ENCODE results near the gene PRRG1. TPM values are rescaled to one million over a fixed set of nuclear protein-coding genes. Genes with fewer than 3 reads are reported as not detected.
"Not testable (repeated sequence)": the region's sequence is repeated elsewhere in the genome, so short reads cannot be mapped to it uniquely, and the experiment has no call there.

Gene PRRG1
- polyA plus RNA-seq, 1 of the 3 experiments (the other 2 are of a cell fraction), result 3.0 TPM

- Histone ChIP-seq H4K20me1 (ENCODE audit: insufficient read depth) (no peaks in the 10 kb centered on the region), H3F3A (replicated peaks; ENCODE audit: insufficient read depth) (no peaks in the 10 kb centered on the region)
Measured at GRCh38 chrX:37491686-37492085, 142.5 kb downstream of the PRRG1 start.

DNA sequence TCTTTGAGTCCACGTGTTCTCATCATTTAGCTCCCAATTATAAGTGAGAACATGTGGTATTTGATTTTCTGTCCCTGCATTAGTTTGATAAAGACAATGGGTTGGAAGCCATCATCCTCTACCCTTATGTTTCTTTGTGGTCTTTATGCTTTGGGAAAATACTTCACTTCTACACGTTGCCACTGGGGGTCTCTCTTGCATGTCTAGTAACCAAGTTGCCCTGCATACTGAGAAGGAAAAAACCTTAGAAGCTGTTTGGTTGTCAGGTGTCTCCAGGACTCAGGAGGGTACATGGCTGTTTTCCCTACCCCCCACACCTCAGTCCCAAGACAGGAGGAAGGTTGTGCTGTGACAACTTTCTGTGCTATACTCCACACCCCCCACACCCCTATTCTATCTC is 146.6 kb downstream of the PRRG1 start:
- TF ChIP-seq CTCF (IDR thresholded peaks at IDR 0.05), result peak; percentile 50
- peak; percentile 23 for TF ChIP-seq RAD21 (IDR thresholded peaks at IDR 0.05; ENCODE audit: low read length)
- H3K4me3 ChIP-seq (ENCODE audit: low read depth in 2 of 2, low read length in 1 of 2); H4K20me1 ChIP-seq (ENCODE audit: insufficient read depth); DNase-seq; H3K9me3 ChIP-seq; H3K9ac ChIP-seq; H2AFZ ChIP-seq (ENCODE audit: low read depth); H3K9me2 ChIP-seq; POLR2A ChIA-PET; H3K79me2 ChIP-seq (ENCODE audit: insufficient read depth); H3F3A ChIP-seq (replicated peaks; ENCODE audit: insufficient read depth); H3K4me1 ChIP-seq (ENCODE audit: control insufficient read depth in 1 of 2, insufficient read depth in 2 of 2, low read depth in 1 of 2, low read length in 1 of 2); H3K4me2 ChIP-seq; H3K36me3 ChIP-seq (replicated peaks in 1 of 2; ENCODE audit: control insufficient read depth in 1 of 2, insufficient read depth in 2 of 2, low read length in 1 of 2); H3K27ac ChIP-seq (ENCODE audit: low read depth in 2 of 2, low read length in 1 of 2); H3K27me3 ChIP-seq (ENCODE audit: insufficient read depth): not testable (repeated sequence)
- WGBS (ENCODE audit: low lambda C conversion rate), result 2% methylated on average over 2 of the region's 2 CpGs
- CTCF ChIA-PET, result interaction anchor here (1.6 kb wide), 1 partner anchor 330 kb away, joined by 5 read pairs; no protein-coding TSS in a partner anchor

More at GRCh38 chrX:37491686-37492085, 142.5 kb downstream of the PRRG1 start:
- Histone ChIP-seq H3K9me3 (no peaks in the 10 kb centered on the region), H2AFZ (ENCODE audit: low read depth) (no peak overlapping the region), H3K27me3 (ENCODE audit: insufficient read depth) (no peaks in the 10 kb centered on the region), H3K9me2 (no peaks in the 10 kb centered on the region), H3K4me2 (no peak overlapping the region), H3K4me1 (ENCODE audit: control insufficient read depth in 1 of 2, insufficient read depth in 2 of 2, low read depth in 1 of 2, low read length in 1 of 2) (no peaks in the 10 kb centered on the region), H3K36me3 (replicated peaks in 1 of 2; ENCODE audit: control insufficient read depth in 1 of 2, insufficient read depth in 2 of 2, low read length in 1 of 2) (no peaks in the 10 kb centered on the region), H3K4me3 (ENCODE audit: low read depth in 2 of 2, low read length in 1 of 2) (no peak overlapping the region), H3K79me2 (ENCODE audit: insufficient read depth) (no peaks in the 10 kb centered on the region), H3K27ac (ENCODE audit: low read depth in 2 of 2, low read length in 1 of 2) (no peak overlapping the region), H3K9ac (no peak overlapping the region)
- CTCF ChIA-PET, result no interaction called here
- WGBS (ENCODE audit: low lambda C conversion rate), result 40% methylated on average over 18 of the region's 34 CpGs
- POLR2A ChIA-PET, result no interaction called here
- TF ChIP-seq TEAD4 (IDR thresholded peaks at IDR 0.05; ENCODE audit: borderline replicate concordance, insufficient read depth) (no peak), FOSL2 (IDR thresholded peaks at IDR 0.05; ENCODE audit: borderline replicate concordance, low read depth) (no peak), RAD21 (IDR thresholded peaks at IDR 0.05; ENCODE audit: low read length) (no peak), MXI1 (IDR thresholded peaks at IDR 0.05; ENCODE audit: low read depth, low read length) (no peak), CTCF (IDR thresholded peaks at IDR 0.05) (no peak), GABPA (IDR thresholded peaks at IDR 0.05; ENCODE audit: low read depth) (no peak)
- TF ChIP-seq, protein P1, sequence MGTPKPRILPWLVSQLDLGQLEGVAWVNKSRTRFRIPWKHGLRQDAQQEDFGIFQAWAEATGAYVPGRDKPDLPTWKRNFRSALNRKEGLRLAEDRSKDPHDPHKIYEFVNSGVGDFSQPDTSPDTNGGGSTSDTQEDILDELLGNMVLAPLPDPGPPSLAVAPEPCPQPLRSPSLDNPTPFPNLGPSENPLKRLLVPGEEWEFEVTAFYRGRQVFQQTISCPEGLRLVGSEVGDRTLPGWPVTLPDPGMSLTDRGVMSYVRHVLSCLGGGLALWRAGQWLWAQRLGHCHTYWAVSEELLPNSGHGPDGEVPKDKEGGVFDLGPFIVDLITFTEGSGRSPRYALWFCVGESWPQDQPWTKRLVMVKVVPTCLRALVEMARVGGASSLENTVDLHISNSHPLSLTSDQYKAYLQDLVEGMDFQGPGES (IDR thresholded peaks at IDR 0.05; ENCODE audit: low read depth, low read length), result no peak
- TF ChIP-seq, protein P2, sequence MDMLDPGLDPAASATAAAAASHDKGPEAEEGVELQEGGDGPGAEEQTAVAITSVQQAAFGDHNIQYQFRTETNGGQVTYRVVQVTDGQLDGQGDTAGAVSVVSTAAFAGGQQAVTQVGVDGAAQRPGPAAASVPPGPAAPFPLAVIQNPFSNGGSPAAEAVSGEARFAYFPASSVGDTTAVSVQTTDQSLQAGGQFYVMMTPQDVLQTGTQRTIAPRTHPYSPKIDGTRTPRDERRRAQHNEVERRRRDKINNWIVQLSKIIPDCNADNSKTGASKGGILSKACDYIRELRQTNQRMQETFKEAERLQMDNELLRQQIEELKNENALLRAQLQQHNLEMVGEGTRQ (IDR thresholded peaks at IDR 0.05; ENCODE audit: borderline replicate concordance, low read depth, low read length), result no peak
- DNase-seq, result no peak

DNA sequence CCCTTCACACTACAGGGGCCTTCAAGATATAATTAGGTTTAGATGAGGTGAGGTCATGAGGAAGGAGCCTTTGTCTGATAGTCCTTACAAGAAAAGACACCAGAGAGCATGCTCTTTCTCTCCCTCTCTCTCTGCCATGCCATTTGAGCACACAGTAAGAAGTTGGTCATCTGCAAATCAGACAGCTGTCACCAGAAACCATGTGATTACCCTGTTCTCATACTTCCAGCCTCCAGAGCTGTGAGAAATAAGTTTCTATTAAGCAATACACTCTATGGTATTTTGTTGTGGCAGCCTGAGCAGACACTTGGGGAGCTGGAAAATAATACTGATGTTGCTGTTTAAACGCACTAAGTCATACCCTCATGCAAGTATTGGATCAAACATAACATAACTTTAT is 148.0 kb downstream of the PRRG1 start:
- H3K36me3 ChIP-seq (replicated peaks in 1 of 2; ENCODE audit: control insufficient read depth in 1 of 2, insufficient read depth in 2 of 2, low read length in 1 of 2); CTCF ChIA-PET; POLR2A ChIA-PET; H3F3A ChIP-seq (replicated peaks; ENCODE audit: insufficient read depth); H3K27ac ChIP-seq (ENCODE audit: low read depth in 2 of 2, low read length in 1 of 2); H4K20me1 ChIP-seq (ENCODE audit: insufficient read depth); H3K9me3 ChIP-seq; H3K4me3 ChIP-seq (ENCODE audit: low read depth in 2 of 2, low read length in 1 of 2); H3K9ac ChIP-seq; H3K4me1 ChIP-seq (ENCODE audit: control insufficient read depth in 1 of 2, insufficient read depth in 2 of 2, low read depth in 1 of 2, low read length in 1 of 2); H3K79me2 ChIP-seq (ENCODE audit: insufficient read depth); H2AFZ ChIP-seq (ENCODE audit: low read depth); H3K27me3 ChIP-seq (ENCODE audit: insufficient read depth); DNase-seq; H3K4me2 ChIP-seq; H3K9me2 ChIP-seq: not testable (repeated sequence)
- 7% methylated on average over 1 of the region's 1 CpG for WGBS (ENCODE audit: low lambda C conversion rate)

DNA sequence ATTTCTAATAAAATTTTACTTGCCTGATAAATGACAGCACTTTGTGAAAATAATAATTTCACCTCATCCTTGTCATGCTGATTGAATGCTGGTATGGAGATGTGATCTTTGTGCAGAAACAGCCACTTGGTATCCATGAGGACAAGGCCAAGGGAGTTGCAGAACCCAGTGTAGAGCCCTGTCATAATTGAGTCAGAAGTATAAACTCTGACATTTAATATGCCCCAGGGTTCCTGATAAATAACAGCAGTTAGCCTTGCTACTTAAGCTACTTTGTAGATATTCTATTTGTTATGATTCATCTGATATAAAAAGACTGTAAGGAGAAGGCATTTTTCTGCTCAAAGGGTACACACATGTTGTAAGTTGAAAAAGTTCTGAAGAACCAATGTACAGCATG is 149.2 kb downstream of the PRRG1 start:
- H3K27me3 ChIP-seq (ENCODE audit: insufficient read depth); H3F3A ChIP-seq (replicated peaks; ENCODE audit: insufficient read depth); H3K4me2 ChIP-seq; DNase-seq; H3K27ac ChIP-seq (ENCODE audit: low read depth in 2 of 2, low read length in 1 of 2); H2AFZ ChIP-seq (ENCODE audit: low read depth); H3K9ac ChIP-seq; H3K4me3 ChIP-seq (ENCODE audit: low read depth in 2 of 2, low read length in 1 of 2); H4K20me1 ChIP-seq (ENCODE audit: insufficient read depth); H3K79me2 ChIP-seq (ENCODE audit: insufficient read depth); H3K9me3 ChIP-seq; H3K4me1 ChIP-seq (ENCODE audit: control insufficient read depth in 1 of 2, insufficient read depth in 2 of 2, low read depth in 1 of 2, low read length in 1 of 2); CTCF ChIA-PET; H3K36me3 ChIP-seq (replicated peaks in 1 of 2; ENCODE audit: control insufficient read depth in 1 of 2, insufficient read depth in 2 of 2, low read length in 1 of 2); H3K9me2 ChIP-seq; POLR2A ChIA-PET: not testable (repeated sequence)
